HUES6 (cell line): ENCODE measurements around the gene SLC45A1.

Experiments
- H3K27ac ChIP-seq: 2 replicates; pipeline ENCODE4 v1.7.0; 2013; ENCODE audit warnings: low read depth, mild to moderate bottlenecking, low read length, inconsistent platforms
- H3K27me3 ChIP-seq: 2 replicates; pipeline ENCODE4 v1.6.1; 2013; ENCODE audit warnings: low read length; ENCODE audit not compliant: control insufficient read depth, insufficient read depth
- H3K36me3 ChIP-seq: 2 replicates; pipeline ENCODE4 v1.6.1; 2013; ENCODE audit warnings: low read length; ENCODE audit not compliant: control insufficient read depth, insufficient read depth
- H3K4me1 ChIP-seq: 2 replicates; pipeline ENCODE4 v1.6.1; 2013; ENCODE audit warnings: low read length; ENCODE audit not compliant: control insufficient read depth, insufficient read depth
- H3K4me3 ChIP-seq: 2 replicates; pipeline ENCODE4 v1.5.1; 2013; ENCODE audit warnings: low read depth, low read length
- H3K9ac ChIP-seq: one replicate; pipeline ENCODE4 v1.6.1; 2013; ENCODE audit warnings: mild to moderate bottlenecking, low read length
- H3K9me3 ChIP-seq: 2 replicates; pipeline ENCODE4 v1.6.1; 2013; ENCODE audit warnings: low read depth, low read length; ENCODE audit not compliant: control insufficient read depth, insufficient read depth

The SLC45A1 gene

GRCh38 chr1:8328271-8328670 lies 10.4 kb downstream of the SLC45A1 start:
- no peak overlapping the region for H3K27ac ChIP-seq
- H3K36me3 ChIP-seq = no peaks in the 10 kb centered on the region
- no peak overlapping the region for H3K9ac ChIP-seq
- H3K27me3 ChIP-seq = no peaks in the 10 kb centered on the region
- no peak overlapping the region for H3K4me3 ChIP-seq
- H3K4me1 ChIP-seq = no peaks in the 10 kb centered on the region
- H3K9me3 ChIP-seq = no peaks in the 10 kb centered on the region

GRCh38 chr1:8329439-8329838 lies 11.5 kb downstream of the SLC45A1 start:
- Histone ChIP-seq H3K27ac (no peak overlapping the region), H3K36me3 (no peaks in the 10 kb centered on the region), H3K9ac (no peak overlapping the region), H3K9me3 (no peaks in the 10 kb centered on the region), H3K4me1 (no peaks in the 10 kb centered on the region), H3K4me3 (no peak overlapping the region), H3K27me3 (no peaks in the 10 kb centered on the region)

GRCh38 chr1:8329858-8330257 lies 11.9 kb downstream of the SLC45A1 start:
- Histone ChIP-seq H3K9me3 (no peaks in the 10 kb centered on the region), H3K27ac (no peak overlapping the region), H3K36me3 (no peaks in the 10 kb centered on the region), H3K9ac (no peak overlapping the region), H3K4me3 (no peak overlapping the region), H3K4me1 (no peaks in the 10 kb centered on the region), H3K27me3 (no peaks in the 10 kb centered on the region)

GRCh38 chr1:8330271-8331125 lies 12.6 kb downstream of the SLC45A1 start:
- Histone ChIP-seq H3K9ac (no peak overlapping the region), H3K9me3 (no peaks in the 10 kb centered on the region), H3K4me1 (no peaks in the 10 kb centered on the region), H3K27ac (no peak overlapping the region), H3K4me3 (no peak overlapping the region), H3K36me3 (no peaks in the 10 kb centered on the region), H3K27me3 (no peaks in the 10 kb centered on the region)

GRCh38 chr1:8332806-8333205 lies 14.9 kb downstream of the SLC45A1 start:
- Histone ChIP-seq H3K9ac (no peak overlapping the region), H3K9me3 (no peaks in the 10 kb centered on the region), H3K4me3 (no peak overlapping the region), H3K27me3 (no peaks in the 10 kb centered on the region), H3K27ac (no peak overlapping the region), H3K36me3 (no peaks in the 10 kb centered on the region), H3K4me1 (no peaks in the 10 kb centered on the region)

- no peaks in the 10 kb centered on the region for H3K27me3 ChIP-seq
- H3K27ac ChIP-seq = no peak overlapping the region
- no peaks in the 10 kb centered on the region for H3K9me3 ChIP-seq
- no peak overlapping the region for H3K9ac ChIP-seq
- H3K36me3 ChIP-seq = no peaks in the 10 kb centered on the region
- no peak overlapping the region for H3K4me3 ChIP-seq
- no peaks in the 10 kb centered on the region for H3K4me1 ChIP-seq
These were observed 15.5 kb downstream of the SLC45A1 start for GRCh38 chr1:8333246-8333987.

- no peaks in the 10 kb centered on the region for H3K27me3 ChIP-seq
- no peak overlapping the region for H3K27ac ChIP-seq
- no peak overlapping the region for H3K4me3 ChIP-seq
These were observed 16.4 kb downstream of the SLC45A1 start for GRCh38 chr1:8334106-8334851.

GRCh38 chr1:8335246-8335645 lies 17.3 kb downstream of the SLC45A1 start:
- Histone ChIP-seq H3K27ac (no peak overlapping the region), H3K9me3 (no peaks in the 10 kb centered on the region), H3K9ac (no peak overlapping the region)

More at GRCh38 chr1:8334106-8334851, 16.4 kb downstream of the SLC45A1 start:
- no peaks in the 10 kb centered on the region for H3K36me3 ChIP-seq
- no peaks in the 10 kb centered on the region for H3K9me3 ChIP-seq
- no peak overlapping the region for H3K9ac ChIP-seq
- no peaks in the 10 kb centered on the region for H3K4me1 ChIP-seq

GRCh38 chr1:8337776-8338525 lies 20.0 kb downstream of the SLC45A1 start:
- Histone ChIP-seq H3K27me3 (no peaks in the 10 kb centered on the region), H3K9ac (no peak overlapping the region), H3K9me3 (no peaks in the 10 kb centered on the region), H3K36me3 (no peaks in the 10 kb centered on the region), H3K27ac (no peak overlapping the region), H3K4me3 (no peak overlapping the region), H3K4me1 (no peaks in the 10 kb centered on the region)

More at GRCh38 chr1:8335246-8335645, 17.3 kb downstream of the SLC45A1 start:
- H3K4me1 ChIP-seq = no peaks in the 10 kb centered on the region
- no peaks in the 10 kb centered on the region for H3K36me3 ChIP-seq
- no peak overlapping the region for H3K4me3 ChIP-seq
- no peaks in the 10 kb centered on the region for H3K27me3 ChIP-seq

GRCh38 chr1:8338526-8339202 lies 20.8 kb downstream of the SLC45A1 start:
- no peaks in the 10 kb centered on the region for H3K27me3 ChIP-seq
- H3K9me3 ChIP-seq = no peaks in the 10 kb centered on the region
- no peaks in the 10 kb centered on the region for H3K36me3 ChIP-seq
- H3K4me1 ChIP-seq = no peaks in the 10 kb centered on the region
- no peak overlapping the region for H3K27ac ChIP-seq
- no peak overlapping the region for H3K9ac ChIP-seq
- H3K4me3 ChIP-seq = no peak overlapping the region
